NCI-H2196 (cell line): ENCODE measurements around the gene RING1.

Source experiments
- DNase-seq: peaks from one replicate; lab custom pipeline; 2025; ENCODE audit not compliant: unreplicated experiment; lab: John Stamatoyannopoulos, UW

Gene RING1

GRCh38 chr6:33171880-33172687 is 36.2 kb upstream of the RING1 start:
- DNase-seq, result no peak

GRCh38 chr6:33172688-33173534 is 35.4 kb upstream of the RING1 start:
- no peak for DNase-seq

GRCh38 chr6:33173535-33174180 is 34.6 kb upstream of the RING1 start:
- no peak for DNase-seq

GRCh38 chr6:33174784-33175183 is 33.5 kb upstream of the RING1 start:
- no peak for DNase-seq

GRCh38 chr6:33175436-33176069 is 32.7 kb upstream of the RING1 start:
- DNase-seq, result no peak

GRCh38 chr6:33176906-33177305 is 31.4 kb upstream of the RING1 start:
- DNase-seq, result no peak

- no peak for DNase-seq
These were observed 30.5 kb upstream of the RING1 start for GRCh38 chr6:33177552-33178446.

- DNase-seq, result no peak
These were observed 29.4 kb upstream of the RING1 start for GRCh38 chr6:33178755-33179475.

GRCh38 chr6:33181141-33181540 is 27.2 kb upstream of the RING1 start:
- no peak for DNase-seq

GRCh38 chr6:33183071-33183683 is 25.1 kb upstream of the RING1 start:
- no peak for DNase-seq

GRCh38 chr6:33185190-33185589 is 23.1 kb upstream of the RING1 start:
- no peak for DNase-seq

- no peak for DNase-seq
These were observed 22.6 kb upstream of the RING1 start for GRCh38 chr6:33185654-33186187.

- DNase-seq, result no peak
These were observed 20.5 kb upstream of the RING1 start for GRCh38 chr6:33187809-33188208.

- no peak for DNase-seq
These were observed 19.1 kb upstream of the RING1 start for GRCh38 chr6:33189164-33189563.

- no peak for DNase-seq
These were observed 18.5 kb upstream of the RING1 start for GRCh38 chr6:33189625-33190448.

- no peak for DNase-seq
These were observed 17.7 kb upstream of the RING1 start for GRCh38 chr6:33190504-33191107.

GRCh38 chr6:33191383-33192104 is 16.8 kb upstream of the RING1 start:
- peak; percentile 88 for DNase-seq
